OCI-LY3 (cell line): ENCODE results near the gene NCCRP1.

ENCODE experiments used
- H2AFZ ChIP-seq: fragments of 200-600, 300-600 bp; shearing (Covaris generic); 2 replicates; pipeline ENCODE4 v1.6.0; 2014; ENCODE audit warnings: antibody characterized with exemption, low read depth, low read length
- H3K27ac ChIP-seq: fragments of 200-600, 300-600 bp; sonication (generic); 2 replicates; pipeline ENCODE4 v1.5.1; 2014; ENCODE audit warnings: mild to moderate bottlenecking, low read length, moderate library complexity, mixed read lengths
- H3K27me3 ChIP-seq: fragments of 200-600, 300-600 bp; sonication (generic); 2 replicates; pipeline ENCODE4 v1.6.1; 2014; ENCODE audit warnings: low read depth, low read length, mixed read lengths
- H3K36me3 ChIP-seq: fragments of 200-600, 300-600 bp; sonication (generic); replicated peaks from 2 replicates; pipeline ENCODE3; 2014; ENCODE audit warnings: low read depth, low read length, mixed read lengths
- H3K4me1 ChIP-seq: fragments of 300-600, 200-600 bp; sonication (generic); 2 replicates; pipeline ENCODE4 v1.6.1; 2014; ENCODE audit warnings: low read length, mixed read lengths
- H3K4me2 ChIP-seq: fragments of 200-600, 300-600 bp; sonication (generic); 2 replicates; pipeline ENCODE4 v1.6.1; 2014; ENCODE audit warnings: low read length, mixed read lengths
- H3K4me3 ChIP-seq: fragments of 300-600, 200-600 bp; sonication (generic); 2 replicates; pipeline ENCODE4 v1.5.1; 2014; ENCODE audit warnings: antibody characterized with exemption, mild to moderate bottlenecking, low read length, moderate library complexity
- H3K79me2 ChIP-seq: fragments of 300-600, 200-600 bp; shearing (Covaris generic); 2 replicates; pipeline ENCODE4 v1.6.1; 2014; ENCODE audit warnings: mild to moderate bottlenecking, low read length, mixed read lengths
- H3K9ac ChIP-seq: fragments of 300-600, 200-600 bp; shearing (Covaris generic); 2 replicates; pipeline ENCODE4 v1.6.0; 2014; ENCODE audit warnings: mild to moderate bottlenecking, low read length, moderate library complexity
- H3K9me3 ChIP-seq: fragments of 200-600, 300-600 bp; shearing (Covaris generic); 2 replicates; pipeline ENCODE4 v1.6.1; 2014; ENCODE audit warnings: low read length, mixed read lengths; ENCODE audit not compliant: insufficient read depth
- H4K20me1 ChIP-seq: fragments of 200-600, 300-600 bp; sonication (generic); 2 replicates; pipeline ENCODE4 v1.6.1; 2016; ENCODE audit warnings: low read length, mixed read lengths; ENCODE audit not compliant: insufficient read depth
- CTCF ChIP-seq: fragments of 200-600, 300-600 bp; sonication (generic); IDR thresholded peaks from 2 replicates; pipeline ENCODE4 v1.5.1; 2014; ENCODE audit warnings: antibody characterized with exemption, low read length, low read depth
- EZH2phosphoT487 ChIP-seq: fragments of 200-600 bp; shearing (Covaris generic); IDR thresholded peaks from 2 replicates; pipeline ENCODE4 v1.6.1; 2018; ENCODE audit warnings: antibody characterized with exemption, mixed run types, low read depth

The NCCRP1 gene

GRCh38 chr19:39150807-39151600 is 45.8 kb upstream of the NCCRP1 start:
- H3K79me2 ChIP-seq = peaks cover 10% of the 10 kb centered on the region
- H3K4me3 ChIP-seq = no peak overlapping the region
- H3K9ac ChIP-seq = no peak overlapping the region

GRCh38 chr19:39152066-39152465 is 44.7 kb upstream of the NCCRP1 start:
- Histone ChIP-seq H3K4me3 (no peak overlapping the region), H3K27me3 (no peaks in the 10 kb centered on the region), H3K27ac (no peak overlapping the region), H3K9ac (no peak overlapping the region), H3K36me3 (peaks cover 6% of the 10 kb centered on the region), H3K79me2 (peaks cover 8% of the 10 kb centered on the region), H3K4me1 (no peaks in the 10 kb centered on the region), H2AFZ (no peak overlapping the region), H3K9me3 (no peaks in the 10 kb centered on the region), H4K20me1 (peaks cover 33% of the 10 kb centered on the region), H3K4me2 (no peak overlapping the region)
- TF ChIP-seq EZH2phosphoT487 (no peak), CTCF (no peak)

More at GRCh38 chr19:39150807-39151600, 45.8 kb upstream of the NCCRP1 start:
- TF ChIP-seq CTCF (no peak), EZH2phosphoT487 (no peak)
- no peak overlapping the region for H3K4me2 ChIP-seq
- H3K4me1 ChIP-seq = no peaks in the 10 kb centered on the region
- H3K27me3 ChIP-seq = no peaks in the 10 kb centered on the region
- H3K9me3 ChIP-seq = no peaks in the 10 kb centered on the region
- H4K20me1 ChIP-seq = peaks cover 30% of the 10 kb centered on the region
- peaks cover 6% of the 10 kb centered on the region for H3K36me3 ChIP-seq
- H2AFZ ChIP-seq = no peak overlapping the region
- H3K27ac ChIP-seq = no peak overlapping the region

GRCh38 chr19:39154100-39154628 is 42.6 kb upstream of the NCCRP1 start:
- TF ChIP-seq EZH2phosphoT487 (no peak), CTCF (no peak)
- Histone ChIP-seq H3K79me2 (no peaks in the 10 kb centered on the region; the same call in 1 of the 2 replicates), H3K4me1 (no peaks in the 10 kb centered on the region), H3K4me3 (no peak overlapping the region), H3K27ac (no peak overlapping the region), H4K20me1 (peaks cover 45% of the 10 kb centered on the region), H3K4me2 (no peak overlapping the region), H3K27me3 (no peaks in the 10 kb centered on the region), H2AFZ (no peak overlapping the region), H3K9me3 (no peaks in the 10 kb centered on the region), H3K36me3 (peaks cover 1% of the 10 kb centered on the region), H3K9ac (no peak overlapping the region)

- H3K9ac ChIP-seq = no peak overlapping the region
- no peak overlapping the region for H3K4me2 ChIP-seq
- no peaks in the 10 kb centered on the region for H3K9me3 ChIP-seq
- TF ChIP-seq EZH2phosphoT487 (no peak), CTCF (no peak)
- no peak overlapping the region for H3K27ac ChIP-seq
- H3K4me3 ChIP-seq = no peak overlapping the region
- H2AFZ ChIP-seq = no peak overlapping the region
- H4K20me1 ChIP-seq = peaks cover 45% of the 10 kb centered on the region
- no peaks in the 10 kb centered on the region for H3K36me3 ChIP-seq
- no peaks in the 10 kb centered on the region; the same call in 1 of the 2 replicates for H3K79me2 ChIP-seq
- H3K4me1 ChIP-seq = no peaks in the 10 kb centered on the region
- H3K27me3 ChIP-seq = no peaks in the 10 kb centered on the region
Observed at GRCh38 chr19:39154629-39155100, 42.1 kb upstream of the NCCRP1 start.
